Measurements from ENCODE around the gene AP3M1.

DNA sequence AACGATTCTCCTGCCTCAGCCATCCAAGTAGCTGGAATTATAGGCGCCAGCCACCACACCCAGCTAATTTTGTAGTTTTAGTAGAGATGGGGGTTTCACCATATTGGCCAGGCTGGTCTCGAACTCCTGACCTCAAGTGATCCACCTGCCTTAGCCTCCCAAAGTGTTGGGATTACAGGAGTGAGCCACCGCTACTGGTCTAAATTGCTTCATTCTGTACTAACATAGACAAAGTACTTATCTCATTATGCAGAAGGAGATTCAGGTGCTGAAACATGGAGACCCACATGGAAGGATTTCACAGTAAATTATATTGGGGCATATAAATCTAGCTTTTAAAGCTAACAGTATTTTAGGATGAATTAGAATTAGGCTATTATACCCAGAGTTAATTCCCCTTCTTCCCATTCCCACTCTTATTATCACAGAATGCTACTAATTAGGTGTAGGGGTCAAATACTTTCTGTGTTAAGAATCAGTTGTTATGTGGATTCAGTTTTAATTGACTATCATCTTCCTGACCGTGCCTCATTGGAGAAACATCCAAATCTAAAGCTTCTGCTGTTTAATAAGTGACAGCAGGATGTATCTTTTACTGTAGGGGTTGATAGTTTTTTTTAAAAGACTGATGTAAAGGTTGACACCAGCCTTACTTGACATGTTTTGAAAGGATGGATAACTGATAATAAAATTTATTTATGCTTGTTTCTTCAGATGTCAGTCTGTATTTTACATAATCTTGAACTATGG lies 27.6 kb upstream of the AP3M1 start:
- TF ChIP-seq RAD21 (conservative IDR thresholded peaks at IDR 0.05 in 1 of 2, IDR thresholded peaks at IDR 0.05 in 1 of 2) (no peak), KDM1A (IDR thresholded peaks at IDR 0.05; ENCODE audit: low read depth) (no peak), RFX5 (IDR thresholded peaks at IDR 0.05) (no peak)
